NCI-H510A (cell line): ENCODE measurements around the gene MID1.

Source experiments
- DNase-seq: peaks from one replicate; lab custom pipeline; 2025; lab: John Stamatoyannopoulos, UW

Gene MID1, protein sequence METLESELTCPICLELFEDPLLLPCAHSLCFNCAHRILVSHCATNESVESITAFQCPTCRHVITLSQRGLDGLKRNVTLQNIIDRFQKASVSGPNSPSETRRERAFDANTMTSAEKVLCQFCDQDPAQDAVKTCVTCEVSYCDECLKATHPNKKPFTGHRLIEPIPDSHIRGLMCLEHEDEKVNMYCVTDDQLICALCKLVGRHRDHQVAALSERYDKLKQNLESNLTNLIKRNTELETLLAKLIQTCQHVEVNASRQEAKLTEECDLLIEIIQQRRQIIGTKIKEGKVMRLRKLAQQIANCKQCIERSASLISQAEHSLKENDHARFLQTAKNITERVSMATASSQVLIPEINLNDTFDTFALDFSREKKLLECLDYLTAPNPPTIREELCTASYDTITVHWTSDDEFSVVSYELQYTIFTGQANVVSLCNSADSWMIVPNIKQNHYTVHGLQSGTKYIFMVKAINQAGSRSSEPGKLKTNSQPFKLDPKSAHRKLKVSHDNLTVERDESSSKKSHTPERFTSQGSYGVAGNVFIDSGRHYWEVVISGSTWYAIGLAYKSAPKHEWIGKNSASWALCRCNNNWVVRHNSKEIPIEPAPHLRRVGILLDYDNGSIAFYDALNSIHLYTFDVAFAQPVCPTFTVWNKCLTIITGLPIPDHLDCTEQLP

GRCh38 chrX:10620121-10620699 is at the start of gene MID1:
TSS of gene MID1 (minus strand) at chrX:10620585. CDS start at chrX:10567547, 53,038 bp downstream.
- peak; percentile 44 for DNase-seq

DNA sequence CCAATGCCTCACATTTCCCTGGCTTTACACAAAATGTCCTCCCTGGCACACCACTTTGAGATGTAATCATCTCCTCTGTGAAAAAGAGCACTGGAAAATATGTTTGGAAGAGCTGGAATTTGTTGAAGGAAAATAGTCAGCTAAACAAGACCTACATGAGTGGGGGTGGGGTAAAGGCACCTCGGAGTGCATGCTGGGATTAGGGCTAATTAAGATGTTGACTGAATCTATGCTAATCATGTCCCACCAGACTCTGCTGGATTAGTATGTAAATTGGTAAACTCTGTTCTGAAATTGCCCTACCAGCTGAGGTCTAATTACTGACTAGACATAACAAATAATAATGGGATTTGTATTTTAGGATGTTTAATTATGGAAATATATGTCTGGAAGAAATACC is 46.8 kb upstream of the MID1 start:
- DNase-seq = no peak

- no peak for DNase-seq
These were observed 45.7 kb upstream of the MID1 start for GRCh38 chrX:10666102-10666501.

- no peak for DNase-seq
These were observed 45.3 kb upstream of the MID1 start for GRCh38 chrX:10665681-10666080.

GRCh38 chrX:10660171-10660570 is 39.8 kb upstream of the MID1 start:
- DNase-seq = no peak

- peak; percentile 63 for DNase-seq
These were observed 35.8 kb upstream of the MID1 start for GRCh38 chrX:10656214-10656613.

DNA sequence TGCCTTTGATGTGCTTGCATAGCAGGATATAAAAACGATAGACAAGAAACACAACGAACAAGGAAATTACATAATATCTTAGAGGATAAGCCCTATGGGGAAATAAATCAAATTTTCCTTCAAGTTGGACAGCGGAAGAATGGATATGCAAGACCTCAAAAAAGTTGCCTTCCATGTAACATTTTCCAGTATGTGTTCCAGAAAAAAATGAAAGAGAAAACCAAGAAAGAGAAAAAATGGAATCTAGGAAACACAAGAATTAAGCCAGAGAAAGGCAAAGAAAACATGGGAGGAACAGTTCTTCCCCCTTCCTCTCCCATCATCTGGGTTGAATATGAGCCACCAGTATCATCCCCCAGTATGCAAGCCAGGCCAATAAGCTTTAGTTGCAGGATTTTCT is 34.6 kb upstream of the MID1 start:
- DNase-seq = no peak

DNA sequence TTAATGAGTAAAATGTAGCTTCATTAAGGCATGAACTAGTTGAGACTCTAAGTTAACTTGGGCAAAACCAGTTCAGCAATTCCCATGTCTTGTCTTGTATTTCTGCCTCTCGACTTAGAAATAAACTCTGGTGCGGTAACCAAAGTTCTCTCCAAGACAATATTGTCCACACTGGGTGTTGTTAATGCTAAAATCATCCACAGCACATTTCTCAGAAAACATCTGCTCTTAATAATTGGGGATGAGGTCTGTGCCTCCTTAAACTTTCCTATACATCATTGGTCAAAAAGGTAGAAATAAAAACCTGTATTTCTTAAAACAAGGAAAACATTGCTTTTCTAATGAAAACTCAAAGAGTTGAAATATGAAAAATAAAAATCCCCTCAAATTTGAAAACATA is 32.9 kb upstream of the MID1 start:
- DNase-seq = no peak

DNA sequence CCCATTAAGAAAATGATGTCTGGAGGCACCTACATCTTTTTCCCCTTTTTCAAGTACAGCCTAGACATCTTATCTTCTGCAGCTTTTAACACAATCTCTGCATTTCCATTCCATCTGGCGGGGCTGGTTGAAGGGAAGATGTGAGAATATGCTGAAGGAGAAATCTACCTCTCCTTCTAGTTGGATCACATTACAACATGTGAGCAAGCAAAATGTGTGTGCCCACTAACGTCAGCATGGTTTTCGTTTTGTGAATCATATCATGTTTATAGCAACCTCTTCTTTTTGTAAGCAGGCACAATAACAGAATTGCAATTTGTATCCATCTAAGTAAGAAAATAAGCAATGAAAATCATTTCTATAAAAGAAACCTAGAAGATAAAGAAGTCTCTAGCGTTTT is 28.9 kb upstream of the MID1 start:
- DNase-seq = no peak

DNA sequence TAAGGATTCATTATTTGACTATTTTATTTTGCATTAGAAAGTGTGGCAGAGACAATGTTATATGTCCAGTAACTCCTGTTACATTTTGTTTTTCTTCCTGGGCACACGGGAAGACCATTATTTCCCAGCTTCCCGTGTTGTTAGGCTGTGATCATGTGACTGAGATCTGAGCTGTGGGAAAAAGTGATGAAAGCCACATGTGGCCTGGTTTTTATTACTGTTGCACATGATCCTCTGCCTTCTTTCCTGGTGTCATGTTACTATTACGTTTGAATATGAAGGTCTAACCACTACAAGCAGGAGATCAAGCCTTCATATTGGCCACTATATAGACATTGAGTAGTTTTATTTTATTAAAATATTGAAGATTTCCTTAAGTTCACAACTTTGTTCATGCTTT is 28.2 kb upstream of the MID1 start:
- DNase-seq = peak; percentile 29

DNA sequence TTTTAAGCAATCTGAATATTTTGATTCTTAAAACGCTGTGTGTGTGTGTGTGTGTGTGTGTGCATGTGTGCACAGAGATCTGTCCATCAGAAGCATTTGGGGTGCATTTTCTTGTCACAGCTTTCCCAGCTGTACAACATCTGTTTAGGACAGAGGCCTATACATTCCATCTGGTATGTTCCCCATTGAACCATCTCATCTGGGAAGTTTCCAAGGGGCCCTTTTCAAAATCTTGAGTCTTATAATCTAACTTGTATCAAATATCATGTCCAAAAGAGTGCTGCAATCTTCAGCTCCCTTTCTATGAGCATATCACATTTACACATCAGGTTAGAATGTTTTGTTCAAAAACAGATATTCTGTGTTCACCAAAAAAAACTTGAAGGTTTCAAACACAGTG is 16.5 kb upstream of the MID1 start:
- DNase-seq = no peak

DNA sequence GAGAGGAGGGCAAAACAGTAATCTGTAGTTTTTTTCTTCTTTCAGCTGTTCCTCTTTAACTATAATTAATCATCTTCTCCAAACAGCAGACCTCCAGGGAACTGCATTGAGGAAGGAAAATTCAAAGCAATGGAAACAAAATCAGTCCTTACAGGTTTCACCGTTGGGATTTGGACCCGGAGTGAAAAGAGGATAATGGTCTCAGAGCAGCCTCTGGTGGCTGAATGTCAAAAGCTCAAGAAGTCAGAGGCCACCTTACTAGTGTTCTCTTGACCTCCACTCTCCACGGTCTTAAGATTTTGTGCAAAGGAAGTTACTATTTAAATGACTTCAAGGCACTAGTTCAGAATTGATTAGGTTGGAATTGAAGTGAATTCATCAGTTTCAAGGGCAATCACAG is 16.0 kb upstream of the MID1 start:
- DNase-seq = no peak

DNA sequence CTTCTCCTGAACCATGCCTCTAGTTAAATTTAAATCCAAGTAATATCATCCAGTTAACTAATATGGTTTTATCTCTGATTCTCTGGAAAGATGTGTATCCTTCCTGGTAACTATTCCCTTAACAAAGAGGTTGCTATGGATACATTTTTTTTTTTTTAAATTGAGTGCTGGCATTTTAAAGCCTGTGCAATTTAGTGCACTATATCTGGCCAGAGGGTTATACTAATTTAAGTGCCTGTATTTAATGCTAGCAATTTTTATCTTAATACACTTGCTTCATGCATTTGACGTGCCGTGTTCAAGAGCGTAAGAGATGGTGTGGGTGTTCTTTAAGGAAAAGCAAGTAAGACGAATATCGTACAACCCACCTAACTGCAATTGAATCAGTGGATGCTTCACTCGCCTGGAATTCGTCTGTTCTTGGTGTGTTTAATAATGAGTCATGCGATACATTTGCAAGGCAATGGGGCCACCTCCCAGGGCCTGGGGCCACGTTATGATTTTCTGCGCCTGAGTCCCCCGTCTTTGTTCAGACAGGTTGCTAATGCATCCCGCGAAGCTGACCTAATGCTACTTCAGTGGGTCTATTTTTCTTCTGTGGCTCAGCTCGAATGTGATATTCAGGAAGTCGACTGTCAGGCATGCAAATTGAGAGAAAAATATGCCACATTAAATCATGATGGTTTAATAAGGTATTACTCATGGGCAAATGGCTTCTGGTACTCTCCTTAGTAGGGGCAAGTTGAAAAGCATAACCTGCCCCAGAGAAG is 14.2 kb upstream of the MID1 start:
- no peak for DNase-seq

- DNase-seq = no peak
These were observed 13.3 kb upstream of the MID1 start for GRCh38 chrX:10633722-10634121.

GRCh38 chrX:10631416-10632145 is 11.2 kb upstream of the MID1 start:
- no peak for DNase-seq

- DNase-seq = no peak
These were observed 9.9 kb upstream of the MID1 start for GRCh38 chrX:10630320-10630719.

- no peak for DNase-seq
These were observed 9.5 kb upstream of the MID1 start for GRCh38 chrX:10629905-10630304.

DNA sequence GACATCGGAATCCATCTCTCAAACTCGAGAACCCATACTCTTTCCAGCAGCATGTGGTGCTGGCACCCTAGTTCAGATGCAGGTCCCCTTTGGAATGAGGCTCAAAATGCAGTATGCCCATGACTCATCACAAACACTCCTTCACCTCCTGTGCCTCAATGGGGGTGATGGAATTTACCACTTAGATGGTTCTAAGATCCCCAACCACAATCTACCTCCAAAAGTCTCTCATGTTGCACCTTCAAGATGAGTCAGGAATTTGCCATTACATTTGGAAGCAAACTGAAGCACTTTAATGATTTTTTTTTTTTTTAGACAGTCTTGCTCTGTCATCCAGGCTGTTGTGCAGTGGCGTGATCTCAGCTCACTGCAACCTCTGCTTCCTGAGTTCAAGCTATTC is 8.5 kb upstream of the MID1 start:
- no peak for DNase-seq

GRCh38 chrX:10622197-10622596 is 1.8 kb upstream of the MID1 start:
- DNase-seq = no peak

- no peak for DNase-seq
These were observed 849 bp downstream of the MID1 start for GRCh38 chrX:10619425-10620046.

DNA sequence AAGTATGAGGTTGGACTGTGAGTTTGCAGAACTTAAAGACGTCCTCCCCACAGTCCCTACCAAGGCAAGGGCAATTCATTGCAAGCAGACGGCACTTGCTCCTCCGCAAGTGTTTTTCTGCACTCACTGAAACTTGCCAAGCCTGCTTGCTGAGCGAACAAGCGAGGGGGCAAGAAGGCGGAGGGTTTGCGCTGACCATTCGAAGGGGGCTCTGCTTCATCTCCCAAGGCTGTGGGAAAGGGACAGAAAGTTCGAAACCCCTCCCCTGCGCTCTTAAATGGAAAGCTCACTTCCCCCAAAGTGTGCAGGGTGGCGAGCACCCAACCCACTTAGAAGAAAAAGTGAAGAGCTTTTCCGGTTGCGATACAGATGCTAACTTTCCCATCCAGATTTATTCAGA is 1.4 kb downstream of the MID1 start:
- no peak for DNase-seq

DNA sequence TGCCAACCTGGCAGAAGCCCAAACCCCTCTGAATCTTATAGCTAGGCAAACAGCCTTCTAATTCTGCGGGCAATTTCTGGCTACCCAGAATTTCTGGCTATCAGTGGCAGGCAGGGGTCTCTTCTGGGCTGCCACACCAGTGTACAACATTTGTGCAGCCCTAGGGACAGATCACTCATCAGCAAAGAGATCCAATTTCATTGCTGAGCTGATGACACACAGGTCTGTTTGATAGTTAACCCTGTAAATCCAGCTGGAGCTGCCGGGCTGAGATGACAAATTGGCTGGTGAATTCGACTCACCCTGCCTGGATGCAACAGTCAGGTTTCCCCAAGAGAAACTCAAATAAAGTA is 2.4 kb downstream of the MID1 start:
- peak; percentile 30 for DNase-seq
